DMS 273 (cell line): ENCODE data around the gene HBB.
"Not testable (repeated sequence)": the region's sequence is repeated elsewhere in the genome, so short reads cannot be mapped to it uniquely, and the experiment has no call there.

Source experiments
- DNase-seq: peaks from one replicate; lab custom pipeline; 2025; ENCODE audit not compliant: unreplicated experiment; lab: John Stamatoyannopoulos, UW

HBB gene

GRCh38 chr11:5226732-5227310 lies at the start of gene HBB:
Gene HBB (minus strand): TSS chr11:5227071. CDS start chr11:5227021, 50 bp downstream.
- no peak for DNase-seq

- DNase-seq: no peak
These were observed 48.7 kb upstream of the HBB start for GRCh38 chr11:5275369-5276110.

- DNase-seq: no peak
These were observed 47.5 kb upstream of the HBB start for GRCh38 chr11:5274395-5274794.

- no peak for DNase-seq
These were observed 45.6 kb upstream of the HBB start for GRCh38 chr11:5272395-5273017.

DNA sequence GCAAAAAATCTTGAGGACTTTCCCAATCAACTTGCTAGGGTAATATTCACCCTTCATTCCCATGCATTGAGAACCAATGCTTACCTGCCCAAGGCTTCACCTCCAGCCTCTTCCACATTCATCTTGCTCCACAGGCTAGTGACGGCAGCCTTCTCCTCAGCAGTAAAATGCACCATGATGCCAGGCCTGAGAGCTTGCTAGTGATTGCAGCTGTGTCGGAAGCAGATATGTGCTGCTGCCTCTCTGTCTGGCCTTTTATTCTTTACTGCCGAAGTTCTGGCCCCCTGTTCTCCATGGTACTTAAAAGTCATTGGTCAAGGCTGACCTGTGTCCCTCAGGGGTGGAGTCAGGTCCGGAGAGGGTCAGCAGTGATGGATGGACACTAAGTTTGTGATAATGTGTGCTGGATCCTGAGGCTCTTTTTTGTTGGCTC lies 42.9 kb upstream of the HBB start, which contains the start of gene HBE1:
Gene HBE1 (minus strand): TSS at position 231 of the 433 bp plus-strand sequence. CDS start 55 bp downstream, at position 176.
- DNase-seq: no peak

- DNase-seq: no peak
These were observed 40.2 kb upstream of the HBB start for GRCh38 chr11:5267033-5267563.

DNA sequence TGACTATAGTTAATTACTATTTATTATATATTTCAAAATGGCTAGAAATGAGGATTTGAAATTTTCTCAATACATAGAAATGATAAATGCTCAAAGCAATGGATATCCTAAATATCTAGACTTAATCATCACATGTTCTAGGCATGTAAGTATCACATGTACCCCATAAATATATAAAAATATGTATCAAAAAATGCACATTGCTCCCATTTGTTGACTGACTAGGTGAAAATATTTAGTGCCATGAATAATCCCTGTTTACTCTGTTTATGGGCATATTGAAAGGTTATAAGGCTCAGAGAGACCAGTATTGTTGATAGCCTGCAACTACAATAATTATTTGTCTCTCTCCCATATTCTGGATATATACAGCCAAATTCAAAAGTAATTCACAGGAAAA lies 39.7 kb upstream of the HBB start:
- no peak for DNase-seq

- no peak for DNase-seq
These were observed 39.0 kb upstream of the HBB start for GRCh38 chr11:5265832-5266231.

DNA sequence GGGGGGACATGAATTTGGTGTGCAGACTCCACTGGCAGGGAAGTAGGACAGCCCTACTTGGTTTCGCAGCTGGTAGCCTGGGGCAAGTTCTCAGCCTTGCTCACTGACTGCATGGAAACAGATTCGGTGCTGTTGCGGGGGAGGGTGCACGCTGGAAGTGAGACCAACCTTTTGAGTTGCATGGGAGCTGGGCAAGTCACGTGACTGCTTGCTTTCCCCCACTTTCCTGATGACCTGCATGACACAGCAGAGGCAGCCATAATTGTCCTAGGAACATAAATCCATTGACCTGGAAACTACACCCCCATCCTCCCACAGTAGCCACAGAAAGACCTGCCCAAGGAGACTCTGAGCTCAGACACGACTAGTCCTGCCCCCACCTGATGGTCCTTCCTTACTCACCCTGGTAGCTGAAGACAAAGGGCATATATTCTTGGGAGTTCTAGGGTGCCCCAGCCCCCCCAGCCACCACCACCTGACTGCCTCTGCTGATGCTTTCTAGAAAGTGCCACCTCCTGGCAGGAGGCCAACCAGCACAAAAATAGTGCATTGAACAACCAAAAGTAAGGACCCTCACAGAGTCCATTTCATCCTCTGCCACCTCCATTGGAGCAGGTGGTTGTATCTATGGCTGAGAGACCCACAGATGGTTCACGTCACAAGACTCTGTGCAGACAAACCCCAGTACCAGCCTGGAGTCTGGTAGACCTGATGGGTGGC lies 31.8 kb upstream of the HBB start:
- DNase-seq: no peak

DNA sequence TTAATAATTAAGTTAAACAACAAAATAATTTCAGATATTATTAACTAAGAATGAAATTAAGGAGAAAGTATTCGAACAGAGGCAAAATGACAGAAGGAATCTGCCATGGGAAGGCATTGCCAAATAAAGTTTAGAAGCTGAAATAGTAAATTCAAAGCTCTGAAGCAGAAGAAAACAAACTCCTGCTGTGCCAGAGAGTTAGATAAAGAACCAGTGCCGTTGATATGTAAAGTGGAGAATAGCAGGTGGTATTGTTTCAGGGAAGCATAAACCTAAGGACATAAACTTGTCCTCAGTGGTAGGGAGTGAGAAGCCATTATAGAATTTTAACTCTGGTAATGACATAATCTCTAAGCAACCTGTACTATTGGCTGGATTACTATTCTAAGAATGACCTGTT lies 30.4 kb upstream of the HBB start:
- no peak for DNase-seq

DNA sequence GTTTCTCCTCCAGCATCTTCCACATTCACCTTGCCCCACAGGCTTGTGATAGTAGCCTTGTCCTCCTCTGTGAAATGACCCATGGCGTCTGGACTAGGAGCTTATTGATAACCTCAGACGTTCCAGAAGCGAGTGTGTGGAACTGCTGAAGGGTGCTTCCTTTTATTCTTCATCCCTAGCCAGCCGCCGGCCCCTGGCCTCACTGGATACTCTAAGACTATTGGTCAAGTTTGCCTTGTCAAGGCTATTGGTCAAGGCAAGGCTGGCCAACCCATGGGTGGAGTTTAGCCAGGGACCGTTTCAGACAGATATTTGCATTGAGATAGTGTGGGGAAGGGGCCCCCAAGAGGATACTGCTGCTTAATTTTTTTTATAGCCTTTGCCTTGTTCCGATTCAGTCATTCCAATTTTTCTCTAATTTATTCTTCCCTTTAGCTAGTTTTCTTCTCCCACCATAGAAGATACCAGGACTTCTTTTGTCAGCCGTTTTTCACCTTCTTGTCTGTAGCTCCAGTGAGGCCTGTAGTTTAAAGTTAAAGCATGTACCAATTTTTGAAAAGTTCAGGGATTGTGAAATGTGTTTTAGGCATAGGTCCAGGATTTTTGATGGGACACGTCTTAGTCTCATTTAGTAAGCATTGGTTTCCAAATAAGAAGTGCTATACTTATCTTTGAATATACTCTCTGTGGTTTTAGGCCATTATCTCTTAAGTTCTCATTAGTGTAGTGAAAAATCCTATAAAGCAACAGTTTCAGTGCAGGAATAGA lies 28.0 kb upstream of the HBB start, which contains the start of gene HBG2:
Gene HBG2 (minus strand): TSS at position 136 of the 768 bp plus-strand sequence. CDS start 53 bp downstream, at position 83.
- DNase-seq: not testable (repeated sequence)

DNA sequence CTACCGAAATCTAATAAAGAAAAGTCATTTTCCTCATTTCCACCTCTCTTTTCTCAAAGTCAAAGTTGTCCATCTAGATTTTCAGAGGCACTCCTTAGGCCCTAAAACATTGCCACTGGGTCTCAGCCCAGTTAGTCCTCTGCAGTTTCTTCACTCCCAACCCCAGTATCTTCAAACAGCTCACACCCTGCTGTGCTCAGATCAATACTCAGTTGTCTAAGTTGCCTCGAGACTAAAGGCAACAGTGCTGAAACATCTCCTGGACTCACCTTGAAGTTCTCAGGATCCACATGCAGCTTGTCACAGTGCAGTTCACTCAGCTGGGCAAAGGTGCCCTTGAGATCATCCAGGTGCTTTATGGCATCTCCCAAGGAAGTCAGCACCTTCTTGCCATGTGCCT lies 27.2 kb upstream of the HBB start:
- DNase-seq: not testable (repeated sequence)

- DNase-seq: not testable (repeated sequence)
These were observed 26.6 kb upstream of the HBB start for GRCh38 chr11:5253440-5253839.

DNA sequence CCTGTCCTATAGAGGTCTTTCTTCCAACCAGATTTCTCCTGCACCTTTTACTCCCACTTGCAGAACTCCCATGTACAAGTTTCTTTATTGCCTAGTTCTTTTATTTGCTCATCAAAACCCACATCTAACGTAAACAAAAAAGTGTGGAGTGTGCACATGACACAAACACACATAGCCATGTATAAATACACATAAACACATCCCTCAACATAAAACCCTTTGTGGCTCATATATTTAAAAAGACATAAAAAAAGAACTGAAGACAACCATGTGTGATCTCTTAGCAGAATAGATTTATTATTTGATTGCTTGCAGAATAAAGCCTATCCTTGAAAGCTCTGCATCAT lies 26.0 kb upstream of the HBB start:
- DNase-seq: no peak

DNA sequence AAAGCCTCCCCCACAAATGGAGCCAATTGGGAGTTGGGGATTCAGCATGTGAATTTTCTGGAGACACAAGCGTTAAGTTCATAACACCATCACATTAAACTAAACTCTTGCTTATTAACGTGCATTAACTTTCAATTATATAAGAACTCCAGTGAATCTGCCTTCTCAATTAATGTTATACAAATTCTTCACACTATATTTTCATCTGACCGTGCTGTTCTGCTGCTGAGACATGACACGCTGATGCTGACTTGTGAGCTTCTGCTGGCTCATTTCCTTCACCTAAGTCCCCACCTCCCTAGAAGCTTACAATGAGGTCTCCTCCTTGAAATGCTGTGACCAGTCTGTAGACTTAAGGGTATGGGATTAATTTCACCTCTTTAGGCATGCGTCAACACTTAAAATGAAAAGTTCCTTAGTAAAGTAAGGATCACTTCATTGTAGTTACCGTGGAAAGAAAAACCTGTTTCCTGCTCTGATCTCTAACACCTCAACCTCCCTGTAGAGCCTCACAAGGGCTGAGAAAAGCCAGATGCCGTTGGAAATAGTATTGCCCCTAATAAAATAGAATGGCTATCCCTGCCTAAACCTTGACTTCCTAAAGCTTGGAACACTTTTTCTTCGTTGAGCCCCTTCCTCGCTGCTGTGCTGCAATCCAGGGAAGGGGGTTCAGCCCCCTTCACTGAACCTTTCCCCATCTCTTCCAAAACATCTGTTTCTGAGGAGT lies 25.5 kb upstream of the HBB start:
- DNase-seq: no peak

DNA sequence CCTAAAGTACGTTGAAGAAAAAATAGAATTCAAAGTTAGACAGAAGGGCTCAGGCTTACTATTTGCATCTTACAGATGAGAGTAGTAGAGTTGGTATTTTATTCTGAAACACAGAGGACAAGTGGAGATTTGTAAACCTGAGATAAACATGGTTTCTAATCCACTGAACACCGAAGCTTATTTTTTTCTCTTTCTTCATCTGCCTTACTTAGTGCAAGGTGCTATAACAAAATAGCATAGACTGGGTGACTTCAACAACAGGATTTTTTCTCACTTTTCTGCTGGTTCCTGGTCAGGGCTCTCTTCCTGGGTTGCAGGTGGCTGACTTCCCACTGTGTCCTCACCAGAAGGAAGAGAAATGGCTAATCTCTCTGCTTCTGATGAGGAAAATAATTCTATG lies 24.9 kb upstream of the HBB start:
- no peak for DNase-seq

- DNase-seq: no peak
These were observed 23.8 kb upstream of the HBB start for GRCh38 chr11:5250543-5251204.

DNA sequence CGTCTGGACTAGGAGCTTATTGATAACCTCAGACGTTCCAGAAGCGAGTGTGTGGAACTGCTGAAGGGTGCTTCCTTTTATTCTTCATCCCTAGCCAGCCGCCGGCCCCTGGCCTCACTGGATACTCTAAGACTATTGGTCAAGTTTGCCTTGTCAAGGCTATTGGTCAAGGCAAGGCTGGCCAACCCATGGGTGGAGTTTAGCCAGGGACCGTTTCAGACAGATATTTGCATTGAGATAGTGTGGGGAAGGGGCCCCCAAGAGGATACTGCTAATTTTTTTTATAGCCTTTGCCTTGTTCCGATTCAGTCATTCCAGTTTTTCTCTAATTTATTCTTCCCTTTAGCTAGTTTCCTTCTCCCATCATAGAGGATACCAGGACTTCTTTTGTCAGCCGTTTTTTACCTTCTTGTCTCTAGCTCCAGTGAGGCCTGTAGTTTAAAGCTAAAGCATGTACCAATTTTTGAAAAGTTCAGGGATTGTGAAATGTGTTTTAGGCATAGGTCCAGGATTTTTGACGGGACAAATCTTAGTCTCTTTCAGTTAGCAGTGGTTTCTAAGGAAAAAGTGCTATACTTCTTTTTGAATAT lies 23.0 kb upstream of the HBB start, which contains the start of gene HBG1:
Gene HBG1 (minus strand): TSS at position 51 of the 590 bp plus-strand sequence. CDS start 53 bp downstream, outside the sequence.
- not testable (repeated sequence) for DNase-seq

GRCh38 chr11:5248498-5248897 lies 21.6 kb upstream of the HBB start:
- not testable (repeated sequence) for DNase-seq
